ENCODE results near the gene ALKBH8. TPM values are rescaled to one million over a fixed set of nuclear protein-coding genes. Genes with fewer than 3 reads are reported as not detected.
"Not testable (repeated sequence)": the region's sequence is repeated elsewhere in the genome, so short reads cannot be mapped to it uniquely, and the experiment has no call there.

Gene ALKBH8
- total RNA-seq, 3 donors from 2014 or later (not counting 1 experiment from before 2014, with no cell fraction given): 6.9 to 11.8 (median 9.0) TPM

DNA sequence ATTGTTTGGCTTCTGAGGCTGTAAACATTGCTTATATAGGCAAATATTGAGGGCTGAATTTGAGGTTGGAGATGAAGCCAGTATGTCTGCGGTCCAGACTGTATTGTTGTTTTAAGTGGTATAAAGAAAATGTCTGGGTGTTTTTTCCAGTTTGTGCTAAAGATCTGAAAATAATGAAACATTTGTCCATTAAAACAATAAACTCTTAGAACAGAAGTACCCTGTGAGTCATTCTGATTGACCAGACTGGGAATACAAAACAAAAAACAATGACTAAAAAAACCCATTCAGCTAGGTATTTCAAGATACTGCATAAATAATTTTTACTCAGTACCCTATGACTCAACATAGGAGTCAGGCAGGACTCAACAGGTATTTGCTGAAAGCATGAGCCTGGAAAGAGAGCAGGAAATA lies 20.4 kb downstream of the ALKBH8 start:
- no peaks in the 10 kb centered on the region for H3K4me1 ChIP-seq (ENCODE audit: control insufficient read depth, insufficient read depth, low read length)
- Mint-ChIP-seq H3K4me1 (no peaks in the 10 kb centered on the region), H3K4me3 (no peak overlapping the region), H3K9me3 (no peaks in the 10 kb centered on the region), H3K27ac (peak overlapping the region in 1 of 2 donors; percentile 5), H3K27me3 (ENCODE audit: low read depth in 2 of 2) (no peaks in the 10 kb centered on the region), H3K36me3 (no peaks in the 10 kb centered on the region)
- H3K4me3 ChIP-seq (ENCODE audit: low read length): no peak overlapping the region
- peaks cover 18% of the 10 kb centered on the region for H3K36me3 ChIP-seq (ENCODE audit: control insufficient read depth, insufficient read depth, low read length)
- no peaks in the 10 kb centered on the region for H3K9me3 ChIP-seq (ENCODE audit: control insufficient read depth, insufficient read depth, low read length)
- ATAC-seq (no peak), DNase-seq (no peak)
- TF ChIP-seq, protein P1, sequence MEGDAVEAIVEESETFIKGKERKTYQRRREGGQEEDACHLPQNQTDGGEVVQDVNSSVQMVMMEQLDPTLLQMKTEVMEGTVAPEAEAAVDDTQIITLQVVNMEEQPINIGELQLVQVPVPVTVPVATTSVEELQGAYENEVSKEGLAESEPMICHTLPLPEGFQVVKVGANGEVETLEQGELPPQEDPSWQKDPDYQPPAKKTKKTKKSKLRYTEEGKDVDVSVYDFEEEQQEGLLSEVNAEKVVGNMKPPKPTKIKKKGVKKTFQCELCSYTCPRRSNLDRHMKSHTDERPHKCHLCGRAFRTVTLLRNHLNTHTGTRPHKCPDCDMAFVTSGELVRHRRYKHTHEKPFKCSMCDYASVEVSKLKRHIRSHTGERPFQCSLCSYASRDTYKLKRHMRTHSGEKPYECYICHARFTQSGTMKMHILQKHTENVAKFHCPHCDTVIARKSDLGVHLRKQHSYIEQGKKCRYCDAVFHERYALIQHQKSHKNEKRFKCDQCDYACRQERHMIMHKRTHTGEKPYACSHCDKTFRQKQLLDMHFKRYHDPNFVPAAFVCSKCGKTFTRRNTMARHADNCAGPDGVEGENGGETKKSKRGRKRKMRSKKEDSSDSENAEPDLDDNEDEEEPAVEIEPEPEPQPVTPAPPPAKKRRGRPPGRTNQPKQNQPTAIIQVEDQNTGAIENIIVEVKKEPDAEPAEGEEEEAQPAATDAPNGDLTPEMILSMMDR (IDR thresholded peaks at IDR 0.05): no peak
- no peak overlapping the region for H3K27ac ChIP-seq (ENCODE audit: low read length)
- 75% methylated on average over 1 of the region's 1 CpG for WGBS (ENCODE audit: insufficient coverage)
- H3K27me3 ChIP-seq (ENCODE audit: control insufficient read depth, insufficient read depth, low read length): no peaks in the 10 kb centered on the region
- intact Hi-C loops (cut with micrococcal nuclease): no loop called here

DNA sequence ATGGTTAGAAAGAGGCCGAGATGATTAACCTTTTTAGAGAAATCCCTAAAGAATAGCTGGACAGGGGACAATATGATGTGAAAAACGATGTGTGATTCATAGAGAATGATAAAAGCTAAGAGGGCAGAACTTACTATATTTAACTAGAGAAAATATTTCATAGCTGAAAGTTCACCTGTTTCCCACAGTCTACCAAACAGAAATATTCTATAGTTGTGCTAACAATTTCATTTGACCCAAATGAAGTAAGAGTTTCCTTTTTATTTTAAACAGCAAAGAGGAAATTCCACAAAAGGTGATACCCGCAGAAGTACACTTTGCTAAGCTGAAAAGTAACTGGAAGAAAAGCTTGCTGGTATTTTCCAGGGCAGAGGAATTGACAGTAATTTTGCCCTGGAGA lies 26.7 kb downstream of the ALKBH8 start:
- Histone ChIP-seq H3K36me3 (ENCODE audit: control insufficient read depth, insufficient read depth, low read length) (peaks cover 14% of the 10 kb centered on the region), H3K9me3 (ENCODE audit: control insufficient read depth, insufficient read depth, low read length) (no peaks in the 10 kb centered on the region), H3K4me1 (ENCODE audit: control insufficient read depth, insufficient read depth, low read length) (no peaks in the 10 kb centered on the region), H3K4me3 (ENCODE audit: low read length) (no peak overlapping the region), H3K27ac (ENCODE audit: low read length) (no peak overlapping the region), H3K27me3 (ENCODE audit: control insufficient read depth, insufficient read depth, low read length) (no peaks in the 10 kb centered on the region)
- Mint-ChIP-seq H3K27ac (no peak overlapping the region), H3K27me3 (ENCODE audit: low read depth in 2 of 2) (no peaks in the 10 kb centered on the region), H3K9me3 (no peaks in the 10 kb centered on the region), H3K4me3 (no peak overlapping the region), H3K36me3 (peaks cover 19% of the 10 kb centered on the region), H3K4me1 (peaks cover 0 to 5% of the 10 kb centered on the region in 2 donors)
- TF ChIP-seq, protein P1 (IDR thresholded peaks at IDR 0.05): no peak
- ATAC-seq (no peak), DNase-seq (no peak)
- intact Hi-C loops (cut with micrococcal nuclease): no loop called here
- WGBS (ENCODE audit: insufficient coverage): 87% methylated on average over 3 of the region's 3 CpGs

DNA sequence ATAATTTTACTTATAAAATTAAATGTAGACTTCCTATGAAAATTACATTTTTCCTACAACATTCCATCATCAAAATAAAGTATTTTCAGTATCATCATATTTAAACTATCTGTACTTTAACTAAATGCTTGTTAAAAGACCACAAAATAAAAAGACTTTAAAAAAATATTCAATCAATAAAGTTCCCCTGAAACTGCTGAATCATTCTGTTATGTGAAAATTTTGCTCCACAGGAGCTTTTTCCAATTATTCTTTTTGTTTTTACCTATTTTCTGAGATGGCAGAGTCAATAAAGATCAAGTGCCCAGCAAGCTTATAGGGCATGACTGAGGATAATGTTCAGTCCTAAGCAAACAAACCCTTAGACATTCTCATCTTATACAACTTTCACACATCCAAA lies 27.3 kb downstream of the ALKBH8 start:
- H3K4me1 Mint-ChIP-seq: peaks cover 0 to 5% of the 10 kb centered on the region in 2 donors
- H3K27ac Mint-ChIP-seq: no peak overlapping the region
- intact Hi-C loops (cut with micrococcal nuclease): no loop called here
- Histone ChIP-seq H3K27ac (ENCODE audit: low read length) (no peak overlapping the region), H3K4me3 (ENCODE audit: low read length) (no peak overlapping the region), H3K27me3 (ENCODE audit: control insufficient read depth, insufficient read depth, low read length) (no peaks in the 10 kb centered on the region), H3K36me3 (ENCODE audit: control insufficient read depth, insufficient read depth, low read length) (peaks cover 11% of the 10 kb centered on the region), H3K4me1 (ENCODE audit: control insufficient read depth, insufficient read depth, low read length) (no peaks in the 10 kb centered on the region), H3K9me3 (ENCODE audit: control insufficient read depth, insufficient read depth, low read length) (no peaks in the 10 kb centered on the region)
- H3K4me3 Mint-ChIP-seq: no peak overlapping the region
- TF ChIP-seq, protein P1 (IDR thresholded peaks at IDR 0.05): no peak
- no peaks in the 10 kb centered on the region for H3K9me3 Mint-ChIP-seq
- no peak for ATAC-seq
- DNase-seq: no peak
- no peaks in the 10 kb centered on the region for H3K27me3 Mint-ChIP-seq (ENCODE audit: low read depth in 2 of 2)
- peaks cover 19% of the 10 kb centered on the region for H3K36me3 Mint-ChIP-seq

DNA sequence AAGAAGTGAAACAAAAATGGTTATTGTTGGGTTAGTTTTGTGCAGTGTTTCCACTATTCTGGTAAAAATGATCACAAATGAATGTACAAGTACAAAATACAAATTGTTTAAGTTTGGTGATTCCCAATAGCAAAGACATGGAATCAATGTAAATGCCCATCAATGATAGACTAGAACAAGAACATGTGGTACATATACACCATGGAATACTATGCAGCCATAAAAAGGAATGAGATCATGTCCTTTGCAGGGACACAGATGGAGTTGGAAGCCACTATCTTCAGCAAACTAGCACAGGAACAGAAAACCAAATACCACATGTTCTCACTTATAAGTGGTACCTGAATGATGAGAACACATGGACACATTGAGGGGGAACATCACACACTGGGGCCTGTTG lies 28.4 kb downstream of the ALKBH8 start:
- H3K27me3 ChIP-seq (ENCODE audit: control insufficient read depth, insufficient read depth, low read length); H3K4me3 Mint-ChIP-seq; H3K4me1 Mint-ChIP-seq; H3K27me3 Mint-ChIP-seq (ENCODE audit: low read depth in 2 of 2); intact Hi-C loops (cut with micrococcal nuclease); H3K27ac ChIP-seq (ENCODE audit: low read length); H3K9me3 ChIP-seq (ENCODE audit: control insufficient read depth, insufficient read depth, low read length); H3K27ac Mint-ChIP-seq; H3K4me1 ChIP-seq (ENCODE audit: control insufficient read depth, insufficient read depth, low read length); ATAC-seq; H3K9me3 Mint-ChIP-seq; H3K4me3 ChIP-seq (ENCODE audit: low read length); DNase-seq: not testable (repeated sequence)
- H3K36me3 ChIP-seq (ENCODE audit: control insufficient read depth, insufficient read depth, low read length): peaks cover 11% of the 10 kb centered on the region
- H3K36me3 Mint-ChIP-seq: peaks cover 19% of the 10 kb centered on the region
